Endothelial cell (in vitro differentiated cells): ENCODE data around the gene ACYP1. TPM values are rescaled to one million over a fixed set of nuclear protein-coding genes. Genes with fewer than 3 reads are reported as not detected.
"Not testable (repeated sequence)": the region's sequence is repeated elsewhere in the genome, so short reads cannot be mapped to it uniquely, and the experiment has no call there.

ENCODE experiments used
- DNase-seq: peaks from one replicate; pipeline ENCODE4 v3.0.0; 2021; ENCODE audit warnings: low spot score
- H3K27ac Mint-ChIP-seq: one replicate; pipeline ENCODE4 v1.8.0; 2021; ENCODE audit warnings: mixed read lengths, inconsistent platforms; ENCODE audit not compliant: unreplicated experiment
- H3K27me3 Mint-ChIP-seq: one replicate; pipeline ENCODE4 v1.8.0; 2021; ENCODE audit warnings: mild to moderate bottlenecking, moderate library complexity, mixed read lengths, inconsistent platforms; ENCODE audit not compliant: unreplicated experiment
- H3K36me3 Mint-ChIP-seq: one replicate; pipeline ENCODE4 v1.8.0; 2021; ENCODE audit warnings: mild to moderate bottlenecking, low read depth, mixed read lengths, inconsistent platforms; ENCODE audit not compliant: unreplicated experiment
- H3K4me1 Mint-ChIP-seq: one replicate; pipeline ENCODE4 v1.8.0; 2021; ENCODE audit warnings: mild to moderate bottlenecking, mixed read lengths, inconsistent platforms; ENCODE audit not compliant: unreplicated experiment
- H3K4me3 Mint-ChIP-seq: one replicate; pipeline ENCODE4 v1.8.0; 2021; ENCODE audit warnings: mild to moderate bottlenecking, mixed read lengths, inconsistent platforms; ENCODE audit not compliant: unreplicated experiment
- H3K9me3 Mint-ChIP-seq: one replicate; pipeline ENCODE4 v1.8.0; 2021; ENCODE audit warnings: mixed read lengths, inconsistent platforms; ENCODE audit not compliant: unreplicated experiment
- total RNA-seq: library from RNA; stranded (reverse); fragmentation: NEBNext Ultra II Directional; extraction: Animal tissue kit (Norgen Biotek cat#: 25700); gene quantifications from one replicate; pipeline ENCODE4 v1.2.1, GENCODE V29; 2021; ENCODE audit not compliant: unreplicated experiment
- TF ChIP-seq, protein P1 (sequence below): fragments of 200-600 bp; sonication (generic); IDR thresholded peaks from one replicate; pipeline ENCODE4 v1.5.0; 2021; ENCODE audit warnings: antibody characterized with exemption; ENCODE audit not compliant: unreplicated experiment

ACYP1 gene
- total RNA-seq, 1 donor from 2014 or later, result 5.8 TPM

DNA sequence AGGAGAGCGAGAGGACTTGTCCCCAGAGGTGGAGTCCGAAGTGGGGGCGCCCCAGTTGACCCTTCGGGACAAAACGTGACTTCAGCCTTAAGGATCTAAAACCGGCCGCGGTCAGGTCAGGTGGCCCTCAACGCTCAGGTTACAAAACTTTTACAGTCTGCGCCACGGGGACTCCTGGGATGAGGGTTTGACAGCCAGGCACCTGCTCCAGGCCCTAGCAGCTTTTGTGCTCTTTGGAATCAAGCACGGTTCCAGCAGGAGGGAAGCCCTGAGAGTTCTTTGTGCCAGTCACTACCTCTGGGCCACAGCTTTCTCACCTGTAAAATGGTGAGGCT lies 6.0 kb upstream of the ACYP1 start:
- DNase-seq, result no peak
- TF ChIP-seq, protein P1, sequence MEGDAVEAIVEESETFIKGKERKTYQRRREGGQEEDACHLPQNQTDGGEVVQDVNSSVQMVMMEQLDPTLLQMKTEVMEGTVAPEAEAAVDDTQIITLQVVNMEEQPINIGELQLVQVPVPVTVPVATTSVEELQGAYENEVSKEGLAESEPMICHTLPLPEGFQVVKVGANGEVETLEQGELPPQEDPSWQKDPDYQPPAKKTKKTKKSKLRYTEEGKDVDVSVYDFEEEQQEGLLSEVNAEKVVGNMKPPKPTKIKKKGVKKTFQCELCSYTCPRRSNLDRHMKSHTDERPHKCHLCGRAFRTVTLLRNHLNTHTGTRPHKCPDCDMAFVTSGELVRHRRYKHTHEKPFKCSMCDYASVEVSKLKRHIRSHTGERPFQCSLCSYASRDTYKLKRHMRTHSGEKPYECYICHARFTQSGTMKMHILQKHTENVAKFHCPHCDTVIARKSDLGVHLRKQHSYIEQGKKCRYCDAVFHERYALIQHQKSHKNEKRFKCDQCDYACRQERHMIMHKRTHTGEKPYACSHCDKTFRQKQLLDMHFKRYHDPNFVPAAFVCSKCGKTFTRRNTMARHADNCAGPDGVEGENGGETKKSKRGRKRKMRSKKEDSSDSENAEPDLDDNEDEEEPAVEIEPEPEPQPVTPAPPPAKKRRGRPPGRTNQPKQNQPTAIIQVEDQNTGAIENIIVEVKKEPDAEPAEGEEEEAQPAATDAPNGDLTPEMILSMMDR, result no peak
- H3K27ac Mint-ChIP-seq, result peak overlapping the region; percentile 94
- H3K36me3 Mint-ChIP-seq, result no peaks in the 10 kb centered on the region
- H3K27me3 Mint-ChIP-seq, result peaks cover 4% of the 10 kb centered on the region
- no peaks in the 10 kb centered on the region for H3K9me3 Mint-ChIP-seq
- peaks cover 2% of the 10 kb centered on the region for H3K4me1 Mint-ChIP-seq
- H3K4me3 Mint-ChIP-seq, result peak overlapping the region; percentile 93

DNA sequence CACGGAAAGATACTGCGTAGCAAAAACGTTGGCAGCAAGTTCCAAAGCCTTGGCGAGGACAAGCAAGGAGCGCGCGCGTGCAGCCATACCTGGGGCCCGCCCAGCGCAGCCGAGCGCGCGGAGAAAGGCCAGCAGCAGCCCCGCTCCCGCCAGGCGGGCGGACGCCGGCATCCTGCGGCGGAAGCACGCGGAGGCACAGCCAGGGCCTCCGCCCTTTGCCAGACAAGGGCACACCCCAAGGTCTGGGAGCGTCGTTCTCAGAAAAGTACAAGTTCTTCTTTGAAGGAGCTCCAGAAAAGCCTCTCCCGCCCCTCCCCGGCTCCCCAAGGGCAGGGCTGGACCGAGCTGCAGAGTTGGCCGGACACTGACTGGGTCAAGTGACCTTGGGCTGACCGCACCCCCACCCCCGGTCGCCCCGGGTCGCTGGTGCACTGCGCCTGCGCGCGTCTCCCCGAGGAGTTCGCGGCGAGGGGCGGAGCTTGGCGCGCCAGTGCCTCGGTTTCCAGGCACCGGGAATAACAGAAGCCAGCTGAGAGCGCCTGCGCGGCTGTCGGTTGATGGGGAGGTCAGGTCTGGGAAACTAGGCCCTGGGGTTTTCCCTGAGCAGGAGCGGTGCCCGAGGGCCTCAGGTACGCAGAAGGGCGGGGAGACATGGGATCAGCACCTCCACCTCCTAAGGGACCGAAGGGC lies 5.4 kb upstream of the ACYP1 start, which contains the start of gene ZC2HC1C:
TSS of gene ZC2HC1C (plus strand) at position 521 of the 690 bp plus-strand sequence. CDS start 933 bp downstream, outside the sequence.
- H3K4me3 Mint-ChIP-seq, result peak within 1 kb of the TSS; percentile 93
- no peaks in the 10 kb centered on the region for H3K36me3 Mint-ChIP-seq
- TF ChIP-seq, protein P1, result no peak
- DNase-seq, result peak; percentile 93
- peaks cover 2% of the 10 kb centered on the region for H3K4me1 Mint-ChIP-seq
- no peaks in the 10 kb centered on the region for H3K9me3 Mint-ChIP-seq
- peak within 1 kb of the TSS; percentile 94 for H3K27ac Mint-ChIP-seq
- H3K27me3 Mint-ChIP-seq, result peaks cover 4% of the 10 kb centered on the region

GRCh38 chr14:75068294-75069120 lies 4.7 kb upstream of the ACYP1 start:
- Mint-ChIP-seq H3K36me3 (no peaks in the 10 kb centered on the region), H3K27me3 (peaks cover 4% of the 10 kb centered on the region), H3K9me3 (no peaks in the 10 kb centered on the region), H3K4me1 (peaks cover 8% of the 10 kb centered on the region), H3K4me3 (no peak overlapping the region), H3K27ac (no peak overlapping the region)
- TF ChIP-seq, protein P1, result no peak
- DNase-seq, result no peak

GRCh38 chr14:75067765-75068164 lies 3.9 kb upstream of the ACYP1 start:
- H3K27ac Mint-ChIP-seq, H3K4me3 Mint-ChIP-seq, H3K9me3 Mint-ChIP-seq, H3K27me3 Mint-ChIP-seq, H3K36me3 Mint-ChIP-seq, DNase-seq: not testable (repeated sequence)
- H3K4me1 Mint-ChIP-seq, result peaks cover 12% of the 10 kb centered on the region

GRCh38 chr14:75067212-75067611 lies 3.4 kb upstream of the ACYP1 start:
- H3K36me3 Mint-ChIP-seq, result no peaks in the 10 kb centered on the region
- no peak for DNase-seq
- H3K4me3 Mint-ChIP-seq, result no peak overlapping the region
- peaks cover 12% of the 10 kb centered on the region for H3K4me1 Mint-ChIP-seq
- TF ChIP-seq, protein P1, result no peak
- no peak overlapping the region for H3K27ac Mint-ChIP-seq
- no peaks in the 10 kb centered on the region for H3K9me3 Mint-ChIP-seq
- peaks cover 4% of the 10 kb centered on the region for H3K27me3 Mint-ChIP-seq
